Calu3 (cell line): ENCODE data around the gene TMEM150A. TPM values are rescaled to one million over a fixed set of nuclear protein-coding genes. Genes with fewer than 3 reads are reported as not detected.
"Not testable (repeated sequence)": the region's sequence is repeated elsewhere in the genome, so short reads cannot be mapped to it uniquely, and the experiment has no call there.

ENCODE experiments used
- BruUV-seq: library from RNA; stranded (reverse); fragments of 400-500 nt; replicated peaks from 2 replicates; lab custom pipeline; 2021; lab: Mats Ljungman, UMichigan
- CTCF ChIA-PET: fragments of 300-600 bp; sonication (Branson Sonifier 250); formaldehyde crosslinking; loops from one replicate; lab custom pipeline; 2022; ENCODE audit warnings: antibody characterized with exemption; lab: Charles Lee
- DNase-seq: peaks from one replicate; pipeline ENCODE4 v3.0.0; 2022
- H3K27ac Mint-ChIP-seq: one replicate; pipeline ENCODE4 v1.8.0; 2022; ENCODE audit warnings: mixed read lengths; ENCODE audit not compliant: unreplicated experiment
- H3K27me3 Mint-ChIP-seq: one replicate; pipeline ENCODE4 v1.8.0; 2022; ENCODE audit warnings: mixed read lengths; ENCODE audit not compliant: unreplicated experiment
- H3K36me3 Mint-ChIP-seq: one replicate; pipeline ENCODE4 v1.8.0; 2022; ENCODE audit warnings: mild to moderate bottlenecking, moderate library complexity, mixed read lengths; ENCODE audit not compliant: insufficient read depth, unreplicated experiment
- H3K4me1 Mint-ChIP-seq: one replicate; pipeline ENCODE4 v1.8.0; 2022; ENCODE audit warnings: mild to moderate bottlenecking, low read depth, mixed read lengths; ENCODE audit not compliant: unreplicated experiment
- H3K4me3 Mint-ChIP-seq: one replicate; pipeline ENCODE4 v1.8.0; 2022; ENCODE audit warnings: mild to moderate bottlenecking, low read depth, moderate library complexity, mixed read lengths; ENCODE audit not compliant: unreplicated experiment
- H3K9me3 Mint-ChIP-seq: one replicate; pipeline ENCODE4 v1.8.0; 2022; ENCODE audit warnings: low read depth, mixed read lengths; ENCODE audit not compliant: unreplicated experiment
- CTCF ChIP-seq: fragments of 200-600 bp; IDR thresholded peaks from one replicate; pipeline ENCODE4 v1.8.0; 2022; ENCODE audit warnings: antibody characterized with exemption; ENCODE audit not compliant: unreplicated experiment
- intact Hi-C: fragments of 100-400 bp; cut with micrococcal nuclease; formaldehyde crosslinking; loops from one replicate; pipeline ENCODE4 v1.10.0; 2022; ENCODE audit not compliant: unreplicated experiment
- total RNA-seq: library from RNA; stranded (reverse); gene quantifications from 2 replicates; pipeline ENCODE4 v1.2.3, GENCODE V29; 2022

The TMEM150A gene
- total RNA-seq, 1 experiment from 2014 or later = 12.1 TPM

- Mint-ChIP-seq H3K9me3 (no peaks in the 10 kb centered on the region), H3K36me3 (peaks cover 62% of the 10 kb centered on the region), H3K27ac (no peak overlapping the region), H3K4me1 (no peaks in the 10 kb centered on the region), H3K4me3 (no peak overlapping the region), H3K27me3 (no peaks in the 10 kb centered on the region)
- BruUV-seq = no TSS peak
- CTCF ChIA-PET = interaction anchor here (0.7 kb wide), 2 partner anchors 35 to 201 kb away, joined by 3 to 4 read pairs; no protein-coding TSS in a partner anchor
- DNase-seq = no peak
- TF ChIP-seq CTCF = no peak
- intact Hi-C loops = no loop called here
Observed at GRCh38 chr2:85619617-85620016, 17.1 kb upstream of the TMEM150A start.

GRCh38 chr2:85617723-85618122 is 15.2 kb upstream of the TMEM150A start:
- H3K27me3 Mint-ChIP-seq, intact Hi-C loops, H3K4me1 Mint-ChIP-seq, CTCF ChIA-PET, H3K9me3 Mint-ChIP-seq, BruUV-seq, DNase-seq: not testable (repeated sequence)
- peak overlapping the region; percentile 81 for H3K4me3 Mint-ChIP-seq
- peak overlapping the region; percentile 66 for H3K27ac Mint-ChIP-seq
- peaks cover 53% of the 10 kb centered on the region for H3K36me3 Mint-ChIP-seq

- no peak overlapping the region for H3K27ac Mint-ChIP-seq
- no peaks in the 10 kb centered on the region for H3K27me3 Mint-ChIP-seq
- peak overlapping the region; percentile 81 for H3K4me3 Mint-ChIP-seq
- TF ChIP-seq CTCF = no peak
- no TSS peak for BruUV-seq
- no peaks in the 10 kb centered on the region for H3K9me3 Mint-ChIP-seq
- peaks cover 51% of the 10 kb centered on the region for H3K36me3 Mint-ChIP-seq
- intact Hi-C loops = no loop called here
- H3K4me1 Mint-ChIP-seq = no peaks in the 10 kb centered on the region
- no peak for DNase-seq
- CTCF ChIA-PET = no interaction called here
Observed at GRCh38 chr2:85615413-85615728, 12.9 kb upstream of the TMEM150A start.

- BruUV-seq, intact Hi-C loops, CTCF ChIA-PET: not testable (repeated sequence)
Observed at GRCh38 chr2:85614757-85615156, 12.3 kb upstream of the TMEM150A start.

GRCh38 chr2:85613717-85614515 is 11.4 kb upstream of the TMEM150A start:
- intact Hi-C loops = no loop called here
- H3K36me3 Mint-ChIP-seq = peaks cover 59% of the 10 kb centered on the region
- no peaks in the 10 kb centered on the region for H3K4me1 Mint-ChIP-seq
- no peak overlapping the region for H3K27ac Mint-ChIP-seq
- DNase-seq = no peak
- CTCF ChIA-PET = interaction anchor here (1.0 kb wide), 1 partner anchor 23 kb away, joined by 3 read pairs; no protein-coding TSS in a partner anchor
- no peak overlapping the region for H3K4me3 Mint-ChIP-seq
- no peaks in the 10 kb centered on the region for H3K27me3 Mint-ChIP-seq
- TF ChIP-seq CTCF = no peak
- BruUV-seq = no TSS peak
- no peaks in the 10 kb centered on the region for H3K9me3 Mint-ChIP-seq

More at GRCh38 chr2:85614757-85615156, 12.3 kb upstream of the TMEM150A start:
- not testable (repeated sequence) for H3K27ac Mint-ChIP-seq, H3K4me1 Mint-ChIP-seq, DNase-seq, H3K4me3 Mint-ChIP-seq, H3K27me3 Mint-ChIP-seq, H3K9me3 Mint-ChIP-seq
- peaks cover 57% of the 10 kb centered on the region for H3K36me3 Mint-ChIP-seq
